BJ (cell line): Measurements from ENCODE around the gene POM121. TPM values are rescaled to one million over a fixed set of nuclear protein-coding genes. Genes with fewer than 3 reads are reported as not detected.
"Not testable (repeated sequence)": the region's sequence is repeated elsewhere in the genome, so short reads cannot be mapped to it uniquely, and the experiment has no call there.

Experiments
- CTCF ChIA-PET: fragments of 350-600 bp; formaldehyde crosslinking; extraction: SDS; loops from one replicate; lab custom pipeline; 2021; ENCODE audit warnings: antibody characterized with exemption, inconsistent platforms; lab: Yijun Ruan, JAX
- POLR2A ChIA-PET: fragments of 300-600 bp; sonication (Branson Sonifier 250); formaldehyde crosslinking; extraction: SDS; loops from one replicate; lab custom pipeline; 2021; ENCODE audit warnings: antibody characterized with exemption; lab: Charles Lee
- DNase-seq: peaks from one replicate; pipeline ENCODE4 v3.0.0-alpha.2; 2011; ENCODE audit warnings: low read depth
- H3K27me3 ChIP-seq: 2 replicates; pipeline ENCODE4 v1.6.0; 2011; ENCODE audit warnings: low read length; ENCODE audit not compliant: control insufficient read depth, insufficient read depth
- H3K36me3 ChIP-seq: 2 replicates; pipeline ENCODE4 v1.5.1; 2011; ENCODE audit warnings: low read length; ENCODE audit not compliant: control insufficient read depth, insufficient read depth
- H3K4me3 ChIP-seq: 2 replicates; pipeline ENCODE4 v1.5.1; 2011; ENCODE audit warnings: low read depth, mild to moderate bottlenecking, control low read depth, low read length
- polyA plus RNA-seq: library from polyadenylated mRNA; depleted of rRNA; stranded (reverse); fragments of >200 nt; gene quantifications from 2 replicates; pipeline ENCODE4 v1.2.3, GENCODE V29; 2011

POM121 gene
- polyA plus RNA-seq, 1 experiment: 3.9 TPM

- POLR2A ChIA-PET, CTCF ChIA-PET, H3K27me3 ChIP-seq, H3K36me3 ChIP-seq, DNase-seq: not testable (repeated sequence)
- H3K4me3 ChIP-seq: peak overlapping the region; percentile 34
Observed at GRCh38 chr7:72953901-72954562, 29.1 kb downstream of the POM121 start.

DNA sequence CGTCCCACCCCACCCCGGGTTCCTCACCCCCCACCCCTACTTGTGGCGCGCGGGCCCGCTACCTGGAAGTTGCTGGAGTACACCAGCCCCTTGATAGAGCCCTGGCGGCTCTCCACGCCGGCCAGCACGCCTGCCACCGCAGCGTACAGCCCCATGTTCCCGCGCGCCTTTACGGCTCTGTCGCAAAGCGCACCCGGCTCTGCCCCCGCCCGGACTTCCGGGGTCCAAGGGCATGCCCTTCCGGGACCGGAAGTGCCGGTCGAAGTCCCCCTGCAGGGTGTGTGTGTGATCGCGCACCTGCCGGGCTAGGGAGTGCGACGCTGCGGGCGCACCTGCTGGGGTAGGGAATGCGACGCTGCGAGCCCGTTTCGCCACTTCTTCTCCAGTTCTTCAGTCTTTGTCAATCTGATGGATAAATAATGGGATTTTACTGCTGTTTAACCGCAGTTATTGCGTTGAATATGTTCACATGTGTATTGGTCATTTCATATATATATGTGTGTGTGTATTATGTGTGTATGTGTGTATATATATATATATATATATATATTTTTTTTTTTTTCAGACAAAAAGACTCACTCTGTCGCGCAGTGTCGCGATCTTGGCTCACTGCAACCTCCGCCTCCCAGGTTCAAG is 29.8 kb downstream of the POM121 start:
- DNase-seq, H3K36me3 ChIP-seq, CTCF ChIA-PET, H3K27me3 ChIP-seq, POLR2A ChIA-PET: not testable (repeated sequence)
- peak overlapping the region; percentile 34 for H3K4me3 ChIP-seq

DNA sequence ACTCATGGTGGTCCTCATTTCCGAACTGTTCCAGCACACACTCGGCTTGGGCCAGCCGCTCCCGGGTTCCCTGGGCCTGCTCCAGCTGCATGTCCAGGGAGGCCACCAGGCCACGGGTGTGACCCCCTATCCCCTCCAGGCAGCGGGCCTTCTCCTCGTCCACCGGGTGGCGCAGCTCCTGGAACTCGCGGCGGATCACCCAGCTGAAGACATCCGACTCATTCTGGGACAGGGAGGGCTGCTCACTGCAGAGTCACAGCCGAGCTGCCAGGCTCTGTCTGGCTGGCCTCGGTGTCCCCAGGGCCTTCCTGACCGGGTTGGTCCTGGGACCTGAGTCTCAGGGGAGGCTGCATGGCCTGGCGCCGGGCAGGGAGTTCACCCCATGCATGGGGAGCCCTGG is 35.1 kb downstream of the POM121 start:
- POLR2A ChIA-PET, CTCF ChIA-PET, H3K27me3 ChIP-seq: not testable (repeated sequence)

GRCh38 chr7:72960626-72961345 is 35.9 kb downstream of the POM121 start:
- H3K27me3 ChIP-seq, H3K36me3 ChIP-seq, POLR2A ChIA-PET, H3K4me3 ChIP-seq, CTCF ChIA-PET, DNase-seq: not testable (repeated sequence)

More for the DNA sequence above, 35.1 kb downstream of the POM121 start:
- not testable (repeated sequence) for H3K36me3 ChIP-seq, H3K4me3 ChIP-seq, DNase-seq

GRCh38 chr7:72961346-72961650 is 36.4 kb downstream of the POM121 start:
- DNase-seq, H3K27me3 ChIP-seq, H3K36me3 ChIP-seq, CTCF ChIA-PET, H3K4me3 ChIP-seq, POLR2A ChIA-PET: not testable (repeated sequence)

DNA sequence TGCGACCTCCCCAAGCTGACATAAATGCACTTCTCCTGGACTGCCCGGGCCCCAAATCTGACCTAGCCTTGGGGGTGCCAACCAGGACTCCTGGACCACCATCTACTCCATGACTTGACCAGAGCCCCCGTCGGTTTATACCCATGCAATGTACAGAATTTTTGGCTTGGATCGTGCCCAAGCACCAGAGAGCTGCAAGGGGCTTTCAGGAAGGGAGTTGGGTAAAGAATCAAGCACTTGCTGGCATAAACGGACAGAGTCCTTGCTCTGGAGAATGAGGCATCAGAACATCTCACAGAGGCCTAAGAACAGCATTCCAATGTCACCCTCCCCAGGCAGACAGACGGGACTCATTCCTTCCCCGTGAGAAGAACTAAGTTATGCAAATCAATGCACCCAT is 38.2 kb downstream of the POM121 start:
- DNase-seq, H3K4me3 ChIP-seq, CTCF ChIA-PET, H3K36me3 ChIP-seq, POLR2A ChIA-PET, H3K27me3 ChIP-seq: not testable (repeated sequence)

DNA sequence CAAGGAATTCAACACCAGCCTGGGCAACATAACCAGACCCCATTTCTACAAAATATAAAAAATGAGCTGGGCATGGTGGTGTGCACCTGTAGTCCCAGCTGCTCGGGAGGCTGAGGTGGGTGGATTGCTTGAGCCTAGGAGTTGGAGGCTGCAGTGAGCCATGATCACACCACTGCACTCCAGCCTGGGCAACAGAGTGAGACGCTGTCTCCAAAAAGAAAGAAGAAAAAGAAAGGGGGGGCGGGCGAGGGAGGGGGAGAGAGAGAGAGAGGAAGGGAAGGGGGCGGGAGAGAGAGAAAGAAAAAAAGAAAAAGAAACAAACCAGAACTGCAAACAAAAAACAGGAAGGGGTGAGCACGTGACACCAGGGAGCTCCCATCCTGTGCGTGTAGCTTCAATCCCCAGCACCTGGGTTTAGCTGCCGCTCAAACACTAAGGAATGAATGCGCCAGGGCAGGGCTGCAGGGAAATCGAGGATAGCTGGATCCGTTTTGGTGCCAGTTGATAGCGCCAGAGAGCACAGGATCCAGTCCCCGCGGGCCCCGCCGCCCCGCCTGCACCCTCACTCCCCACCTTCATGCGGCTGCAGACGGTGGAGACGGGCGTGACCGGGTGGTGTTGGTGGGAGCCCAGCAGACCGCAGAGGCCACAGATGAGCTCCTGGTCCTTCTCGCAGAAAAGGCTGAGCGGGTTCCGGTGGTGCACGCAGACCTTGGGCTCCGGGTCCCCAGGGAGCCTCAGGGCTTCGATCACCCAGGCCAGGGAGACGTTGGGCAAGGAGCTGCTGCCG is 40.5 kb downstream of the POM121 start:
- DNase-seq, H3K36me3 ChIP-seq, H3K4me3 ChIP-seq, H3K27me3 ChIP-seq, POLR2A ChIA-PET, CTCF ChIA-PET: not testable (repeated sequence)

GRCh38 chr7:72966892-72967291 is 42.0 kb downstream of the POM121 start:
- POLR2A ChIA-PET, H3K4me3 ChIP-seq, DNase-seq, H3K36me3 ChIP-seq, H3K27me3 ChIP-seq, CTCF ChIA-PET: not testable (repeated sequence)

GRCh38 chr7:72968980-72969516 is 44.2 kb downstream of the POM121 start, which contains the start of gene TRIM74:
TSS of gene TRIM74 (minus strand) at chr7:72969466. CDS start at chr7:72966157, 3,309 bp downstream.
- H3K27me3 ChIP-seq, CTCF ChIA-PET, H3K4me3 ChIP-seq, H3K36me3 ChIP-seq, POLR2A ChIA-PET, DNase-seq: not testable (repeated sequence)

DNA sequence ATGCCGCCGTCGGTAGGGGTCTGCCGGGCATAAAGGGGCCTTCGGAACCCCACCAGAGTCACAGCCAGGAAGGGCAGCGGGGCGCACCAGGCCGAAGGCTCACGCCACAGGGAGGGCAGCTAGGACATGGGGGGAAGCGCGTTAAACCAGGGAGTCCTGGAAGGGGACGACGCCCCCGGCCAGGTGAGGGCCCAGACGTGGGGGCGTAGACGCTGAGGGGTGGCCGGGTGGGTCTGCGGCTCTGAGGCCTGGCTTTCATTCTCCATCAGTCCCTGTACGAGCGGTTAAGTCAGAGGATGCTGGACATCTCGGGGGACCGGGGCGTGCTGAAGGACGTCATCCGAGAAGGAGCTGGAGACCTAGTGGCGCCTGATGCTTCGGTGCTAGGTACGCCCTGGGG is 44.8 kb downstream of the POM121 start:
- POLR2A ChIA-PET, H3K4me3 ChIP-seq, H3K27me3 ChIP-seq, H3K36me3 ChIP-seq, CTCF ChIA-PET, DNase-seq: not testable (repeated sequence)

GRCh38 chr7:72971505-72971904 is 46.6 kb downstream of the POM121 start:
- H3K4me3 ChIP-seq, DNase-seq, H3K36me3 ChIP-seq, POLR2A ChIA-PET, CTCF ChIA-PET, H3K27me3 ChIP-seq: not testable (repeated sequence)

GRCh38 chr7:72974781-72975180 is 49.9 kb downstream of the POM121 start:
- CTCF ChIA-PET, POLR2A ChIA-PET, H3K27me3 ChIP-seq, H3K36me3 ChIP-seq, DNase-seq, H3K4me3 ChIP-seq: not testable (repeated sequence)
